HepG2 (cell line): ENCODE results near the gene SLC24A4. TPM values are rescaled to one million over a fixed set of nuclear protein-coding genes. Genes with fewer than 3 reads are reported as not detected.

Source experiments
- ATAC-seq: fragments of 200-7000 bp; cut with Tn5 transposase; 3 replicates; pipeline ENCODE4 v1.9.1; 2020; ENCODE audit warnings: mild to moderate bottlenecking, moderate library complexity
- BruUV-seq: library from RNA; stranded (reverse); fragments of 400-500 nt; replicated peaks from 2 replicates; lab custom pipeline; 2021; lab: Mats Ljungman, UMichigan
- CTCF ChIA-PET: fragments of 300-600 bp; formaldehyde crosslinking; extraction: SDS; loops from one replicate; lab custom pipeline; 2021; ENCODE audit warnings: low total read pairs, inconsistent platforms, low intra/inter-chr PET ratio; lab: Yijun Ruan, JAX
- POLR2A ChIA-PET: fragments of 350-600 bp; sonication (Branson Sonifier 250); formaldehyde crosslinking; loops from one replicate; lab custom pipeline; 2020; ENCODE audit warnings: antibody characterized with exemption, inconsistent platforms; lab: Yijun Ruan, JAX
- DNase-seq: peaks from one replicate; pipeline ENCODE4 v3.0.0-alpha.2; 2015; ENCODE audit warnings: low spot score
- FAIRE-seq: peaks from 3 replicates; lab custom pipeline; 2011; peaks lifted over from hg19 to GRCh38; lab: Jason Lieb, UNC
- H2AFZ ChIP-seq: one replicate; pipeline ENCODE4 v1.6.1; 2011; ENCODE audit warnings: low read length, inconsistent platforms
- H3K27ac ChIP-seq: fragments of 300-600 bp; 3 replicates; pipeline ENCODE4 v1.8.0; 2011; ENCODE audit warnings: mixed run types, mild to moderate bottlenecking, mixed read lengths, low read length, inconsistent platforms; ENCODE audit not compliant: insufficient read depth; ENCODE audit errors: extremely low read length
- H3K27me3 ChIP-seq, 2 experiments: fragments of 200-600 bp in 1 of 2; 2 replicates in 1 of 2; 3 replicates in 1 of 2; pipeline versions ENCODE4 v1.6.0 to v1.8.0; 2011; ENCODE audit warnings: low read length in 2 of 2, mild to moderate bottlenecking in 2 of 2, moderate library complexity in 2 of 2, inconsistent platforms in 1 of 2; ENCODE audit not compliant: insufficient read depth in 2 of 2, control insufficient read depth in 1 of 2
- H3K36me3 ChIP-seq, 2 experiments: fragments of 200-600 bp in 1 of 2; replicated peaks in 1 of 2; 2 replicates in 1 of 2; 3 replicates in 1 of 2; pipeline versions ENCODE4 v1.5.1 to v1.8.0; 2011; ENCODE audit warnings: low read length in 2 of 2, inconsistent platforms in 1 of 2; ENCODE audit not compliant: insufficient read depth in 2 of 2, control insufficient read depth in 1 of 2
- H3K4me1 ChIP-seq: 2 replicates; pipeline ENCODE4 v1.5.1; 2012; ENCODE audit warnings: low read length, inconsistent platforms; ENCODE audit not compliant: insufficient read depth
- H3K4me2 ChIP-seq: 2 replicates; pipeline ENCODE4 v1.6.0; 2011; ENCODE audit warnings: low read depth, low read length, inconsistent platforms
- H3K4me3 ChIP-seq, 3 experiments: fragments of 200-600 bp in 1 of 3; sonication (generic), shearing (Covaris generic) in 1 of 3; replicated peaks in 1 of 3; 2 replicates each; pipeline ENCODE4 v1.5.1; 2011 to 2016; ENCODE audit warnings: low read length in 3 of 3, inconsistent platforms in 2 of 3, low read depth in 2 of 3, mild to moderate bottlenecking in 2 of 3, control low read depth in 1 of 3, mixed read lengths in 1 of 3; ENCODE audit not compliant: insufficient read depth in 1 of 3
- H3K79me2 ChIP-seq: one replicate; pipeline ENCODE4 v1.6.1; 2011; ENCODE audit warnings: low read length, inconsistent platforms; ENCODE audit not compliant: insufficient read depth
- H3K9ac ChIP-seq: 2 replicates; pipeline ENCODE4 v1.6.0; 2011; ENCODE audit warnings: mild to moderate bottlenecking, low read depth, low read length, inconsistent platforms; ENCODE audit not compliant: insufficient read depth
- H3K9me3 ChIP-seq: 2 replicates; pipeline ENCODE4 v1.5.1; 2012; ENCODE audit warnings: mild to moderate bottlenecking, low read length
- H4K20me1 ChIP-seq: 2 replicates; pipeline ENCODE4 v1.6.0; 2011; ENCODE audit warnings: inconsistent platforms, mild to moderate bottlenecking, low read length, moderate library complexity; ENCODE audit not compliant: insufficient read depth
- ARID5B ChIP-seq: IDR thresholded peaks from 2 replicates; pipeline ENCODE4 v1.4.0; 2020; ENCODE audit warnings: mild to moderate bottlenecking, missing genetic modification reagents
- FOXO4 ChIP-seq: sonication (generic); formaldehyde crosslinking; conservative IDR thresholded peaks from 2 replicates; pipeline ENCODE4 v1.8.1; 2023; ENCODE audit warnings: missing genetic modification reagents
- HOXA3 ChIP-seq: sonication (generic); formaldehyde crosslinking; IDR thresholded peaks from 2 replicates; pipeline ENCODE4 v1.5.0; 2020; ENCODE audit warnings: missing genetic modification reagents
- KLF12 ChIP-seq: sonication (generic); formaldehyde crosslinking; IDR thresholded peaks from 2 replicates; pipeline ENCODE4 v1.4.0; 2020; ENCODE audit warnings: missing genetic modification reagents, borderline replicate concordance
- PRPF4 ChIP-seq: fragments of 200-400 bp; formaldehyde crosslinking; IDR thresholded peaks from 2 replicates; pipeline ENCODE4 v1.6.1; 2016; ENCODE audit warnings: low read length, low read depth; ENCODE audit not compliant: poor library complexity, severe bottlenecking
- SALL1 ChIP-seq: sonication (generic); formaldehyde crosslinking; IDR thresholded peaks from 2 replicates; pipeline ENCODE4 v1.8.0; 2022; ENCODE audit warnings: mild to moderate bottlenecking, missing genetic modification reagents
- STAG1 ChIP-seq: sonication (generic); formaldehyde crosslinking; IDR thresholded peaks from 2 replicates; pipeline ENCODE4 v1.4.0; 2020; ENCODE audit warnings: missing genetic modification reagents
- ZBTB42 ChIP-seq: sonication (generic); formaldehyde crosslinking; IDR thresholded peaks from 2 replicates; pipeline ENCODE4 v1.5.0; 2020; ENCODE audit warnings: mild to moderate bottlenecking, missing genetic modification reagents
- ZFX ChIP-seq: sonication (generic); formaldehyde crosslinking; IDR thresholded peaks from 2 replicates; pipeline ENCODE4 v1.4.0; 2020; ENCODE audit warnings: mild to moderate bottlenecking, low read depth, missing genetic modification reagents, moderate library complexity
- ZNF512 ChIP-seq: sonication (generic); formaldehyde crosslinking; IDR thresholded peaks from 2 replicates; pipeline ENCODE4 v1.4.0; 2020; ENCODE audit warnings: mild to moderate bottlenecking, missing genetic modification reagents
- ZNF574 ChIP-seq: sonication (generic); formaldehyde crosslinking; IDR thresholded peaks from 2 replicates; pipeline ENCODE4 v1.4.0; 2020; ENCODE audit warnings: missing genetic modification reagents
- ZSCAN29 ChIP-seq: sonication (generic); formaldehyde crosslinking; conservative IDR thresholded peaks from 2 replicates; pipeline ENCODE4 v1.4.0; 2020; ENCODE audit warnings: mild to moderate bottlenecking, missing genetic modification reagents
- WGBS: methylation state at CpG from one replicate; pipeline ENCODE4 v1.1.6; 2017; ENCODE audit warnings: low lambda C conversion rate; 5-methylcytosine and 5-hydroxymethylcytosine counted together
- in situ Hi-C: cut with HindIII; loops from 2 replicates; pipeline ENCODE4 v1.10.0; 2017; ENCODE audit warnings: low pct_unique_long_range_greater_than_20kb; ENCODE audit not compliant: extremely low pct_ligation_motif_present
- intact Hi-C: fragments of 100-400 bp; cut with micrococcal nuclease; formaldehyde crosslinking; loops from one replicate; pipeline ENCODE4 v1.10.0; 2022; ENCODE audit not compliant: unreplicated experiment
- polyA plus RNA-seq, 8 experiments: library from polyadenylated mRNA; depleted of rRNA in 3 of 8; stranded (reverse) in 7 of 8; unstranded in 1 of 8; fragments of >200 nt; fragmentation: Illumina TruSeq in 4 of 8; extraction: Trizol in 4 of 8; gene quantifications; 2 replicates each; pipeline versions ENCODE4 v1.2.1 to v1.2.3, GENCODE V29; 2011 to 2016; ENCODE audit warnings: low read depth in 4 of 8, missing spikeins in 1 of 8, mixed read lengths in 1 of 8; ENCODE audit not compliant: insufficient read depth in 1 of 8
- total RNA-seq, 5 experiments: library from RNA; depleted of rRNA; stranded (reverse); fragments of >200 nt; fragmentation: Illumina TruSeq; extraction: Trizol; gene quantifications; 2 replicates each; pipeline ENCODE4 v1.2.3, GENCODE V29; 2016; ENCODE audit warnings: low read depth in 1 of 5

Gene SLC24A4
- total and polyA plus RNA-seq, 2 of the 13 experiments (the other 11 are each of a cell fraction or from before 2014, with no cell fraction given), result not detected

GRCh38 chr14:92507174-92507768 is 184.3 kb downstream of the SLC24A4 start (continued):
- no peak for TF ChIP-seq ZNF512 (CRISPR knock-in tag)

GRCh38 chr14:92510972-92511371 is 188.0 kb downstream of the SLC24A4 start:
- Histone ChIP-seq H3K4me2 (0 out of 2 replicates have a peak overlapping the region, but pooled peaks have one; percentile 5), H3K27ac (no peak overlapping the region), H3K36me3 (no peaks in the 10 kb centered on the region), H3K4me1 (peaks cover 45% of the 10 kb centered on the region), H3K9me3 (no peaks in the 10 kb centered on the region), H2AFZ (no peak overlapping the region), H3K79me2 (peaks cover 11% of the 10 kb centered on the region), H3K9ac (no peak overlapping the region), H3K27me3 (no peaks in the 10 kb centered on the region; a peak in 2 of 5 replicates), H3K4me3 (no peak overlapping the region), H4K20me1 (no peaks in the 10 kb centered on the region)
- WGBS, result 23% methylated on average over 2 of the region's 2 CpGs
- ATAC-seq, result peak; percentile 46
- DNase-seq, result peak; percentile 48
- ChIA-PET POLR2A (interaction anchor here (1.3 kb wide), 1 partner anchor 37 kb away, joined by 3 read pairs; no protein-coding TSS in a partner anchor), CTCF (interaction anchor here (1.3 kb wide), 1 partner anchor 54 kb away, joined by 5 read pairs; no protein-coding TSS in a partner anchor)
- intact Hi-C loops (loop anchor here (2.0 to 5.0 kb wide), 2 partner anchors 28 to 39 kb away; no protein-coding TSS in a partner anchor), in situ Hi-C loops (no loop called here)
- BruUV-seq, result no TSS peak
- FAIRE-seq, result peak; percentile 60
- TF ChIP-seq HOXA3 (CRISPR knock-in tag) (no peak), ZBTB42 (CRISPR knock-in tag) (no peak), KLF12 (CRISPR knock-in tag) (no peak), ZSCAN29 (CRISPR knock-in tag) (no peak), ARID5B (no peak), SALL1 (CRISPR knock-in tag) (0 out of 2 replicates have a peak, but pooled peaks have one; percentile 13), PRPF4 (no peak), ZNF574 (CRISPR knock-in tag) (peak; percentile 92), STAG1 (peak; percentile 63), FOXO4 (CRISPR knock-in tag) (no peak), ZFX (CRISPR knock-in tag) (peak; percentile 37; the same call in 1 of the 2 replicates)
